GM18867 (cell line): Measurements from ENCODE around the gene MGST2.
A peak's percentile ranks its signal among the peaks of the same experiment; 100 is the strongest.
"Not testable (repeated sequence)": the region's sequence is repeated elsewhere in the genome, so short reads cannot be mapped to it uniquely, and the experiment has no call there.

ENCODE experiments used
- ATAC-seq: cut with Tn5 transposase; IDR thresholded peaks from one replicate; pipeline ENCODE4 v1.9.1; 2021; ENCODE audit warnings: mild to moderate bottlenecking, moderate library complexity; ENCODE audit not compliant: unreplicated experiment

The MGST2 gene

DNA sequence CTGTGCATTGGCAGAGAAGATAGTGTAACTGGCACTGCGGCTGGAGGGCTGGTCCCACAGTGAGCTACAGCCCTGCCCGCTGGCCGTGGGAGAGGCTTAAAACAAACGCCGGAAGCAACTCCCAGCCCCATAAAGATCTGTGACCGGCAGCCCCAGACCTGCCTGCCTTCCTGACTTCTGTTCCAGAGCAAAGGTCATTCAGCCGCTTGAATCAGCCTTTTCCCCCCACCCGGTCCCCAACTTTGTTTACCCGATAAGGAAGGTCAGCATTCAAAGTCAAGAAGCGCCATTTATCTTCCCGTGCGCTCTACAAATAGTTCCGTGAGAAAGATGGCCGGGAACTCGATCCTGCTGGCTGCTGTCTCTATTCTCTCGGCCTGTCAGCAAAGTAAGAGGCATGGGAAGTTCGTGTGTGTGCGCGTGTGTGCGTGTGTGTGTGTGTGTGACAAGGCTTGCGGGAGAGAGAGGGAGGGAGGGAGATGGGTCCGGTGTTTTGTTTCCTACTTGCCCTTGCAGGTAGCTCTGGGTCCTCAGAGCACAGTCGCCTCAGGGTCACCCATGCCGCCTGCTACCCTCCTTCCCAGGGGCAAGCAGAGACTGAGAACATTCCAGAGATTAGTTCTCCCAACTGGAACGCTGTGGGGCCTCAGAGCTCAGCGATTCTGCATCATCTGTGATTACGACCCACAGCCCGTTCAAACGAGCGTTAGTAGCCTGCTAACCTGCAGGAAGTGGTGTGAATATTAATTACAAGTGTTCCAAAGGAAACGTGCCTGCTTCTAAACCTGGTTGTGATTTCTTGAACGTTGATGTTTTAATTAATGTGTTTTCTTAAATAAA lies at the start of gene MGST2:
TSS of gene MGST2 (plus strand) at position 130 of the 840 bp plus-strand sequence. CDS start at position 331, 201 bp downstream.
- peak; percentile 82 for ATAC-seq

DNA sequence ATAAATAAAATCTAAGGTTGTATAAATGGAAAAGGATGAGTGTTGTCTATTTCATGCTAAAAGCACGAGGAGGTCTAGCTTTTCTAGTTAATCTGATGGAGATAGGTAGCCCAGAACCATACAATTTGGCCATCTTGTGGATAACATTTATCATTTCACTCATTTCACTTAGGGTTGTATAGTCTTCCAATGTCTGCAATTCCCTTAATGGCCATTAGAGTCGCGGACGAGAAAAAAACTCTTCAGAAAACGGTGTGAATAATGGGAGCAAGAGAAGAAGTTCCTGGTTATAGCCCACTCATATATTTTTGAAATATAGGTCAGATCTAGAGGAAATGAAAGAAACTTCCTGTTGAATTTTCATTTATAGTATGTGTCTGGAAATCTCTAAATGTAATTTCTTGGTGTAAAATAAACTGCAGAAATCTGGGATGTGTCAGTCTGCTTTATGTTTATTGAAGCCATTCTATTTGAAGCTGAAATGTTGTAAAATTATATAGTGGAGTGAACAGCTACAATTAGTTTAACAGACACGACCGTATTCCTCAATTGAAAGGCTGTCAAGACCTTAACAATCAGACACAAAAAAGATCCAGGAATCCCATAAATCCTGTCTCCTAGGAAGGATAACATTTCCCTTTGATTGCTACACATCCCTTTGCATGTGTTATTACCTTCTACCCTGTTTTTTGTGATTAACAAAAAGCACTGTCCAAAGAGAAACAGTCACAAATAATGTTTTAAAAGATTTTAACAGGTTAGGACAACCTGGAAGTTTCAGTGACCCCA lies 47.7 kb upstream of the MGST2 start:
- ATAC-seq = no peak

DNA sequence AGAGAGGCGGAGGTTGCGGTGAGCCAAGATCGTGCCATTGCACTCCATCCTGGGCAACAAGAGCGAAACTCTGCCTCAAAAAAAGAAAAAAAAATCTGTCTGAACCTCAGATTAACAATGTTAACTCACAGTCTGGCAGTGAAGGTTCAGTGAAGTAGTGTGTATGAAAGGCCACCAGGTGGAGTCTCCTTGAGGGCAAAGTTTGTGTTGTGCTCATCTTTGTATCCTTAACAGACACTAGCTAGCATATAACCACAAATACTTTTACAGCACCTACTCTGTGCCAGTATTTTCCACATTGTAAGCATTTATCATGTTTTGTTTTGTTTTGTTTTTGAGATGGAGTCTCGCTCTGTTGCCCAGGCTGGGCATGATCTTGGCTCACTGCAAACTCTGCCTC lies 46.0 kb upstream of the MGST2 start:
- ATAC-seq = peak; percentile 84

DNA sequence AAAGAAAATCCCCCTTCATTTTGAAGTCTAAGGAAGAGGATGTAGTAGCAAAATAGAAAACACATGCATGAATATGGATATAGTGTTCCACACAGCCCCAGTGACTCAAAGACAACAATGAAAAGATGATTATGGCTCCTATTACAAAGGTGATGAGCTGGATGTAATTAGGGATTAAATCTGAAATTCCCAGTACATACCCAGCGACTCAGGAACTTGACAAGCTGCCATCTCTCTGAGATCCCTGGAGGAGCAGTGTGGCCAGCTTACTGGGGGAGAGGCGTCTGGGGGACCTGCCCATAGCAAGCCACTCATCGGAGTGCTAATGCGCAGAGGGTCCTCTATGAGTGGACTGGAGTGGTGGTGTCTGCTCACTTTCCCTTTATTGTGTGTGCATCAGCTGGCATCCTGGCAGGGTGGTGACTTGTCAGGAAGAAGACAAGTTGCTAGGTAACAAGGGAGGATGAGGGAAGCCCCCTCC lies 42.7 kb upstream of the MGST2 start:
- ATAC-seq = no peak

DNA sequence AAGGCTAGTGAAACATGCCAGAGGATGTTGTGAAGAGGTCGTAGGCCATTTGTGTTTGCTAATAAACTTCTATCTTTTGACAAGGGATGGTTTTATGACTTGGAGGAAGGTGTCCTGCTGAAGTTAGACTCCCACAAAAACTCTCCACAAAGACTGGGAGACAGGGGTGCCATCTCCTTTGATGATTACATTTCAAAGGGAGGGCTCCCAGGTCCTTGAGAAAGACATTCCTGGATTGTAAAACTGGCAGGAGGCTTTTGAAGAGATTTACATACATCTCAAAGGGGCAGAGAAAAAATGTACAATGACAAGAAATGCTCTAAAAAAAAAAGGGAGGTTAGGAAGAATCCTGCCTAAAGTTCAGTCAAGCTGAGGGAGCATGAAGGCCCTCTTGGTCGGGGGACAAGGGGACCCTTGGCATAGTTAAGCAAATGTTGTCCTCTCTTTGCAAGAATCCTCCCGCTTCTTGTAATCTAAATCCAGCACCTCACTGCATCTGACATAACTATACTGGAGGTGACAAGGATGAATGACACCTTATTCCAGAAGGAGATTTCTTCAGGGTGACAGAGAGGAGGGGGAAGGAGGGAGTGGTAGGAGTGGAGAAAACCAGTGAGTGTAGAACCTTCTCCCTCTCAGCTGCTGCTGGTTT lies 41.1 kb upstream of the MGST2 start:
- ATAC-seq = no peak

DNA sequence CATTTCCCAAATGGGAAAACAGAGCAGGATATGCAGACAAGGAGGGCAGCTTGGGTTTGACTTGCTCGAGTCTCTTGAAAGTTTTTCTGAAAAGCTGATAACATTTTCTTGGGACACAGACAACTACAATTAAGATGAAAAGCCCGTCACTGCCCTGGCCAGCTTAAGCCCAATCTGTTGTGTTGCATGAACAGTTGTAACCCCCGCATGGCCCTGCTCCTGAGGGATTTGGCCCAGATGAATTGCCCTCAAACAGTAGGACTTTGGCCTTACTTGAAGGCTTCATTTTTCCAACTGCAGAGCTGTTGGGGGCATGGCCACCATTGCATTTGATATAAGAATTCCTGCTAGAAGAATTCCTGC lies 40.5 kb upstream of the MGST2 start:
- ATAC-seq = no peak

DNA sequence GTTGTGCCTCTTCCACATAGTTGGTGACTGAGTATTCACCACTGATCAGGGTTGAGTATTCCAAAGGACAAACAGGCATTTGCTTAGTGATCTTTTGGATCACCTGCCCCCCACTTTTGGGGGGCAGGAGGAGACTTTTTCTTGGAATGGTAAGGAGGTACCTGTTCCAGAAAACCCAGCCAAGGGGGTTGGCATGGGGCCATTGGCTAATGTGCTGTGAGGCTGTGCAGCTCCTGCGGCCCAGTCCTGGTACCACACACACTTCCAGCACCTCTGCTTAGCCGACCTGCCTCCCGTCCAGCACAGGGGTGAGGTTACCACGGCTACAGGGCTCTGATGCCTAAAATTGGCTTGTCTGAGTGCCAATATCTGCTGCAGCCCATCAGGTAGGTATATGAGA lies 40.1 kb upstream of the MGST2 start:
- ATAC-seq = no peak

DNA sequence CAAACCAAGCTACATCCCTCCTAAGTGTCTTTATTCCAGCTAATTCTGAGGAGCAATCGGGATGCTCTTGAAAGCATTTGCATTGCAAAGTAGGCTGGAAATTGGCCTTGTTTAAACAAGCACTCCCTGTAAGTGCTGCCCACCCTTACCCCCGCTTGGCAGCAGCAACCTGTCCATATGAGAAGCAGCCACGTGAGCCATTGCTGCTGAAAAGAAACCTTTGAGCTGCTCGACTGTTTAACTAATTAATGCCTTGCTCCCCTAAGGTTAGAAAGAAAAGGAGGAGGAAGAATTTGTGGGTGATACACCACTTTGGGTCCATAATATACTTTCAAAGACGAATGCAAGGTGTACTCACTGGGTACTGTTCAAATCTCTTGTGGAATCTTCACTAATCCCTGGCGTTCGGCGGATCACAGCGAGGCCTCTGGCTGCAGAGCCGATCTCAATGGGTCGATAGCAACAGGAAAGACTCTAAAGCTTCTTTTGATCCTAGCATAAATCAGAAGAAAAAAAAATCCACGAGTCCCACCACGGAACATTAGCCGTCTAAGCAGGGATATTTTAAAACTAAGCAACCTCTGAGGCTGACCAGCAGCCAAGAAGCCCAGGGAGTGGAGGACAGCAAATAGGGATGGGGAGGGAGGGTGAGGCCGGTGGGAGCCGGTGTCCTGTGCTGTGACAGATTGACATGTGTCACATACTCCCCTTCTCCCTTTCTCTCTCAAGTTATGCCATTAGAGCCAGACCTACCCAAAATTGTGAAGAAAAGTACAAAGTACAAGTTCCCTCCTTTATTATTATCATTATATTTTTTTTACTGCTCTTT lies 37.2 kb upstream of the MGST2 start:
- no peak for ATAC-seq

DNA sequence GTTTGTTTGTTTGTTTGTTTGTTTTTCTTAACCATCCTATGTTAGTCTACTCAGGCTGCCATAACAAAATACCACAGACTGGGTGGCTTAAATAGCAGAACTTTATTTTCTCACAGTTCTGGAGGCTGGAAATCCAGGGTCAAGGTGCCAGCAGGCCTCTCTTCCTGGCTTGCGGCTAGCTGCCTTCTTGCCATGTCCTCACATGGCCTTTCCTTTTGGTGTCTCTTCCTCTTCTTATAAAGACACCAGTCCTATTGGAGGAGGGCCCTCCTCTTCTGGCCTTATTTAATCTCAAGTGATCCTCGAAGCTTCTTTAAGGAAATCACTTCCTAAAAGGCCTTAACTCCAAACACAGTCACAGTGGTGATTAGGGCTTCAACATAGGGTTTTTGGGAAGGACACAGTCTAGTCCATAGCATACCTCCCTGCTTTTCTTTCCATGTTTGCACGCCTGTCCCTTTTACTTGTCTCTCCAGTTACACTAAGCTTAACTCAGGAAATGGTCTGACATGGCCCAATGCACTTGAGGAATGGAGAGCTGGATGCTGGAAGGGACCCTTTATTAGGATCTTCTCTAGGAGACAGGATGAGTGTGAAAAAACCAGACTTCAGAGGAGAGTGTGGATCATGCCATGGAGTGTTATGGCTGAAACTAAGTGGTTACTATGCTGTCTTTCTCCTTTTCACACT lies 36.0 kb upstream of the MGST2 start:
- ATAC-seq = no peak

DNA sequence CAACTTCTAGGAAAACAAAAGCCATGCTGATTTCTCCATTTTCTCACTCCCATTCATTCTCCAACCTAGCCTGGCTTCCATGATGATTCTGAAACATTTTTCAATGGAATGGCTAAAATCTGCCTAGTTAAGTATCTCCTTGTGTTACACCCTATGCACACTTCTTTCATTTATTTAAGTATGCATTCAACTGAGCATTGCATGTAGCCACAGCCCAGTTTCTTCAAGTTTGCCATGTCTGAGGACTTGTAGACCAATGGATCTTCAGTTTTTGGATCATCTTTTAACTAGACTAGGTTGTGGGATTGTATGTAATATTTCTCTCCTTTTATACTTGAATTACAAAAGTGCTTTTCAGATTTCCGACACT lies 35.5 kb upstream of the MGST2 start:
- ATAC-seq = no peak

DNA sequence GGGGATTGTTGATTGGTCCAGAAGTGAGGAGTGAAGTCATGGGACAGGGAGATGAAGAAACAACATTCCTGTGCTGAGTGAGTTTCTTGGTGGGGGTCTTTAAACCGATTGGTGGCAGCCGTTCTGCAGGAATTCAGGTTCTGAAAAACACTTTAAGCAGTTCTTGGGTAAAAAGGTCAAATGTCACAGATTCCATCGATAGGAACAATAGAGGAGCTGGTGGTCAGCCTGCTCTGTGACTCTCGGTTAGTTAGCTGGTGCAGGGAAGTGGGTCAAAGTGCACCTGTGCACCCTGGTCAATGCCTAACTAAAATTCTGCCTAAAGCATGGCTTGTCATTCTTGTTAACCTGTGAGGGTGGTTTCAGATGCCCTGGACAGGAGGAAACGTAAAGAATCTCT lies 34.6 kb upstream of the MGST2 start:
- ATAC-seq = no peak

DNA sequence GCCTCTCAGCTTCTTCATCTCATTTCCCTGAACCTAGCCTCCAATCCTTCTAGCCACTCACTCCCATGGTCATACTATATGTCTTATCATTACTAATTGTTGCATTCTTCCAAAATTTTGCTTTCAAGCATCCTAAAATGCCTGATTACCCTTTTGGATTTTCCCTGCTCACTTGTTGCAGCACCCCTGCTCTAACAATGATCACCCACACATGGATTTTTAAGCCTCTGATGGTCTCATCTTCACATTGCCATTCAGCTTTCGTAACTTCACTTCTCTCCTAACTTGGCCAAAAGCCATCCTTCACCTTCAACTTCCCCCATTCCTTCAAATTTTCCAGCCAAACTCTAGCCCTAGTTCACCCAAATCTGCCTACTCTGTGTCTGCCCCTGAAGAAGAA lies 33.8 kb upstream of the MGST2 start:
- no peak for ATAC-seq

DNA sequence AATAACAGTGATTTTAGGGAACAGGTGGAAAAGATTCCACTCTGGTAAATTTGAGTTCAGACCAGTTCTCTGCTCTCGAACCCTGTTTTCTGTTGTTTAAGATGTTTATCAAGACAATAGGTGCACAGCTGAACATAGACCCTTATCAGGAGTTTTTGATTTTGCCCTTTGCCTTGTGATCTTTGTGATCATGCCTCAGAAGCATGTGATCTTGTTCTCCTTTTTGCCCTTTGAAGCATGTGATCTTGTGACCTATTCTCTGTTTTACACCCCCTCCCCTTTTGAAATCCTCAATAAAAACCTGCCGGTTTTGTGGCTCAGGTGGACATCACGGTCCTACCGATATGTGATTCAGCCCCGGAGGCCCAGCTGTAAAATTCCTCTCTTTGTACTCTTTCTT lies 32.9 kb upstream of the MGST2 start:
- not testable (repeated sequence) for ATAC-seq

DNA sequence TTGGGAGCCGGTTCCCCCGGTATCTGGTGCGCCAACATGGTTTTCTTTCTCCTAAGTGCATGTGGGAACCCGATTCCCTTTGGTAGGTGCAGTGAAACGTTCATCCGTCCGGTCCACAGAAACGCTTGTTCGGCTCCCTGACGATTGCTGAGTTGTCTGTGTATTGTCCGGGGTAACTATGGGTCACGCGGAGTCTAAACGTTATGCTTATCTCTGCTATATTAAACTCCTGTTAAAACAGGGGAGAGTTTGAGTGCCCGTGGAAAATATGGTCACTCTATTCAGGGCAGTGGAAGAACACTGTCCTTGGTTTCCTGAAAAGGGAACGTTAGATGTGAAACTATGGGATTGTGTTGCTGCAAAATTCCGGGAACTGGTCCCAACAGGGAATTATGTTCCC lies 32.4 kb upstream of the MGST2 start:
- no peak for ATAC-seq

DNA sequence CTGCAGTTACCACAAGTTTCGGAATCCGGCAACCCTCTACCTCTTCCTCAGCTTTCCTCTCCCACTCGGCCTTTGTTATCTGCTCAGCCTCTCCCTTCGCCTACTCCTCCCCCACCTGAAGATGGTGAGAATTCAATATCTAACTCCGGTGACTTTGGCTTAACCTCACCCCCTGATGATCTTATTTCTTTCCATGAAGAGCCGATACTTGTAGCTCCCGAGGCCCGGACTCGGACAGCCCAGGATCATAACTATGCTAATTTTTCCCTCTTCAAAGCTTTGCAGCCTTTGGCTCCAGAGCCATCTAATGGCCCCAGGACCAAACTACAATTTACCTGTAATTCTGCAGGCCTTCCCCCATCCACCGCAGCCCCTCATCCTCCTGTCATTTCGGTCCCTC lies 32.0 kb upstream of the MGST2 start:
- no peak for ATAC-seq

DNA sequence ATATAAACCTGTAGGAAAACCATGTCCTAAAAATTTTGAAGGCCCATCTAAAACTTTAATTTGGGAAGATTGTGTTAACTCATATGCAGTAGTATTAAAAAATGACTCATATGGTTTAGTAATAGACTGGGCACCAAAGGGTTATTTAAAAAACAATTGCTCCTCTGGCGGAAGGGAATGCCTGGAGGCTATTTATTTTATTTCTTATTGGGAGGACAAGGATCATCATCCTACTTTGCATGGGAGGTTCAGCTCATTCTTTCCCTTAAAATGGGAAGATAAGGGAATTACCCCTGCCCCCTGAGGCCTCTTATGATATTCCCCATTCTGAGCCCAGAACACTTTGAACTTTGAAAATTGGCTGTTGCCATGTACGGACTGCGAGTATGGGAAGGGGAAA lies 29.7 kb upstream of the MGST2 start:
- ATAC-seq = no peak

DNA sequence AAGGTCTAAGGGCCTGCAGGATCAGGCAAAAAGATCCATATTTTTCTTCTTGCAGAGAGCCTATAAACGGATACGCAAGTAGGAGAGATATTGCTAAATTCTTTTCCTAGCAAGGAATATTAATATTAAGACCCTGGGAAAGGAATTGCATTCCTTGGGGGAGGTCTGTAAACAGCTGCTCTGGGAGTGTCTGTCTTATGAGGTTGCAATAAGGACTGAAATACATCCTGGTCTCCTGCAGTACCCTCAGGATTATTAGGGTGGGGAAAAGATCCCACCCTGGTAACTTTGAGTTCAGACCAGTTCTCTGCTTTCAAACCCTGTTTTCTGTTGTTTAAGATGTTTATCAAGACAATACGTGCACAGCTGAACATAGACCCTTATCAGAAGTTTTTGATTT lies 27.3 kb upstream of the MGST2 start:
- ATAC-seq = not testable (repeated sequence)

DNA sequence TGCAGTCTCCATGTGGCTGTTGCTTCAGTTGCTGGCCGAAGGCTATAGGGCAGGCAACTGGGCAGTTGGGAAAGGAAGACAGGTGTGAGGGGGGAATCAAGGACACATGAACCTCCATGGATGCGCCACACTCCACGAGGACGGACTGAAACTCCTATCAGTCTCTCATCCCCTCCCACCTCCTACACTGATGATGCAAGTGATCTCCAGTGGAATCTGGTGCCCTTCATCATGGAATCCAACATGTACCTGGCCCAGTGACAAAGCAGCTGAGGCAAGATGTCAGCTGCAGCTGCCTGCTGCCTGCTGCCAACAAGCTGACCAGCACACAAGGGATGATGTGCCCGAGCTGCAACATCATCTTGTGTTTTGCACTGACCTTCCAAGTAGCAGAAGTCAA lies 26.0 kb upstream of the MGST2 start:
- ATAC-seq = no peak

DNA sequence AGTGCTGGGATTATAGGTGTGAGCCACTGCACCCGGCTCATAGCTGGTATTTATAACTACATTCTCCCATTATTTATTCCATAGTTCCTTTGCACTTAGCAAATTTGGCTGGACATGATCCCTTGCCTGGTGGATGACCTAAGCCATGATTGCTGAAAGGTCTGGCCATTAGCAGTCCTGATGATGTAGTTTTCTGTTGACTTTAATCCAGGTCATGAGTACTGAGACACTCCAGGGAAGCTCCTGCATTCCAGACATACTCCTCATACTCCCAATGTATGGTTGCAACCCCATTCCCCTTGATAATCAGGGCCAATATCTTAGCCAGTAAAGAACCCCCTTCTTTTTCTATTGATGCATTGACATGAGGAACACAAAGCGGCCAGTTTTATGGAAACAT lies 24.4 kb upstream of the MGST2 start:
- ATAC-seq = no peak

DNA sequence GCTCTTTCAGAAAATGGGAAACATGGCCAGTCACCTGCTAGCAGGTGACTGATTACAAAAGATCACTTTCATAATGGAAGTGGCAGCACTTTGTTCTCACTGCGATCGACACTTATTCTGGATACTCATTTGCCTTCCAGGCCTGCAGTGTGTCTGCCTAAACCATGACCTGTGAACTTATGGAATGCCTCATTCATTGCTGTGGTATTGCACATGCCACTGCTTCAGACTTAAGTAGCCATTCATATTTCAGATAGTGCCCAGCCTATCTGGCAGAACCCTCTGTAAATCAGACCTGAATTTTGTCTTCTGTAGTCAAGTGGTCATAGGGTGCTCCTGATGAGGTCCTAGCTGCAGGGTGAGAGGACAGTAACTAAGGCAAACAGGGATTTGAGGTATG lies 23.3 kb upstream of the MGST2 start:
- no peak for ATAC-seq
